ENCODE results near the gene ARVCF.

DNA sequence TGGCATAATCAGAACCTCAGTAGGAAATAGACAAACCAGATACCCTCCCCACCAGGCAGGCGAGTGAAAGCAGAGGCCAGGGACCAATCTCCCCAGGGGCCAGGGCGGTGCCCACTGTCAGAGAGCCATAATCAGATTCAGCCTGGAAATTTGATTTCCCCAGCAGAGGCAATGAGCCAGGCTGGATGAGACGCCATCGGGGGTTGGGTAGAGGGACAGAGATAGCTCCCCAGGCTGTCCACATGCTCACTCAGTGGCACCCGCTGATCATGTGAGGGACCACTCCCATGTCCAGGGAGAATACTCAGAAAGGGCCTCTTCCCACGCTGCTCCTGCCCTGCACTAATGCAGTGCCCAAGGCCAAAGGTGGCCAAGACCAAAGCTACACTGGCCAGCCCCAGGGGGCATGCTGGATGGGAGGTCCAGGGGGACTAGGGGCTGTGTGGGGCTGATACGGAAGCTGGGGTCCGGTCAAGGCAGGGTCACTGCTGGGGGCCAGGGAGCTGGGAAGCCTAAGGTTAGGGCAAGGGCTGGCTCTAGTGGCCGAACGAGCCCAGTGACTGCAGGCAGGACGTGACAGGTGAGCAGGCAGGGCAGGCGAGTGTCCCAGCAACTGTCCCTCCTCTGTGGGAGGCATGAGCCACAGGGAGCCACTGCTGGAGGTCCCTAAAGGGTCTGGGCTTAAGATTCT is 19.8 kb downstream of the ARVCF start:
- TF ChIP-seq ZNF431 (CRISPR knock-in tag; IDR thresholded peaks at IDR 0.05), result no peak
- no peak for TF ChIP-seq FOXA3 (CRISPR knock-in tag; conservative IDR thresholded peaks at IDR 0.05 in 1 of 2, IDR thresholded peaks at IDR 0.05 in 1 of 2)
- no peak for TF ChIP-seq POLR3A (IDR thresholded peaks at IDR 0.05; ENCODE audit: borderline replicate concordance, extremely low read depth, insufficient read depth, insufficient read length)
- TF ChIP-seq MYNN (IDR thresholded peaks at IDR 0.05), result no peak
- TF ChIP-seq MYNN (CRISPR knock-in tag; IDR thresholded peaks at IDR 0.05), result no peak
- TF ChIP-seq ZBTB26 (CRISPR knock-in tag; IDR thresholded peaks at IDR 0.05), result 0 out of 2 replicates have a peak, but pooled peaks have one; percentile 6
- TF ChIP-seq, protein P1, sequence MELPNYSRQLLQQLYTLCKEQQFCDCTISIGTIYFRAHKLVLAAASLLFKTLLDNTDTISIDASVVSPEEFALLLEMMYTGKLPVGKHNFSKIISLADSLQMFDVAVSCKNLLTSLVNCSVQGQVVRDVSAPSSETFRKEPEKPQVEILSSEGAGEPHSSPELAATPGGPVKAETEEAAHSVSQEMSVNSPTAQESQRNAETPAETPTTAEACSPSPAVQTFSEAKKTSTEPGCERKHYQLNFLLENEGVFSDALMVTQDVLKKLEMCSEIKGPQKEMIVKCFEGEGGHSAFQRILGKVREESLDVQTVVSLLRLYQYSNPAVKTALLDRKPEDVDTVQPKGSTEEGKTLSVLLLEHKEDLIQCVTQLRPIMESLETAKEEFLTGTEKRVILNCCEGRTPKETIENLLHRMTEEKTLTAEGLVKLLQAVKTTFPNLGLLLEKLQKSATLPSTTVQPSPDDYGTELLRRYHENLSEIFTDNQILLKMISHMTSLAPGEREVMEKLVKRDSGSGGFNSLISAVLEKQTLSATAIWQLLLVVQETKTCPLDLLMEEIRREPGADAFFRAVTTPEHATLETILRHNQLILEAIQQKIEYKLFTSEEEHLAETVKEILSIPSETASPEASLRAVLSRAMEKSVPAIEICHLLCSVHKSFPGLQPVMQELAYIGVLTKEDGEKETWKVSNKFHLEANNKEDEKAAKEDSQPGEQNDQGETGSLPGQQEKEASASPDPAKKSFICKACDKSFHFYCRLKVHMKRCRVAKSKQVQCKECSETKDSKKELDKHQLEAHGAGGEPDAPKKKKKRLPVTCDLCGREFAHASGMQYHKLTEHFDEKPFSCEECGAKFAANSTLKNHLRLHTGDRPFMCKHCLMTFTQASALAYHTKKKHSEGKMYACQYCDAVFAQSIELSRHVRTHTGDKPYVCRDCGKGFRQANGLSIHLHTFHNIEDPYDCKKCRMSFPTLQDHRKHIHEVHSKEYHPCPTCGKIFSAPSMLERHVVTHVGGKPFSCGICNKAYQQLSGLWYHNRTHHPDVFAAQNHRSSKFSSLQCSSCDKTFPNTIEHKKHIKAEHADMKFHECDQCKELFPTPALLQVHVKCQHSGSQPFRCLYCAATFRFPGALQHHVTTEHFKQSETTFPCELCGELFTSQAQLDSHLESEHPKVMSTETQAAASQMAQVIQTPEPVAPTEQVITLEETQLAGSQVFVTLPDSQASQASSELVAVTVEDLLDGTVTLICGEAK (IDR thresholded peaks at IDR 0.05), result no peak
- TF ChIP-seq, protein P1 (CRISPR knock-in tag; IDR thresholded peaks at IDR 0.05), result no peak

All from K562 (cell line).